C4-2B (cell line): ENCODE results near the gene ROS1.

ENCODE experiments used
- ZFX ChIP-seq: fragments of 450-650 bp; IDR thresholded peaks from 2 replicates; pipeline ENCODE4 v1.6.1; 2017
- TF ChIP-seq, protein P1 (sequence below): fragments of 450-650 bp; conservative IDR thresholded peaks from 2 replicates; pipeline ENCODE4 v1.5.1; 2017; ENCODE audit warnings: mild to moderate bottlenecking

DNA sequence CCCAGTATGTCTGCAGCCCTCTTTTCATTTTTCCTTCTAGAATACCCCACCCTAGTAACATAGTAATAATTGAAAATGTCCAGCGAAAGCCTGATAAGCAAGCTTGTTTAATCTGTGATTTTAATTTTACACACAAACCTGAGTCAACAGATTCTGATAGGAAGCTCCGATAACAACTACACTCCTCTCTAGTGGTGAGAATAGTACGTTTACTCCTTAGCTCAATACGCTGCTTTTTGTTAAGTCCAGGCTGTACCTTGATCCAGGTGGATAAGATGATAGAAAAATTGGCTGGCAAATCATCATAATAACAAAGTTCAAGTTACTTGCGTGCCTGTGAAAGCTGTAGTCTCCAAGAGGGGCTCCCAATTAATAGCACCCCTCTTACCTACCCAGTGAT is 31.3 kb upstream of the ROS1 start:
- TF ChIP-seq, protein P1, sequence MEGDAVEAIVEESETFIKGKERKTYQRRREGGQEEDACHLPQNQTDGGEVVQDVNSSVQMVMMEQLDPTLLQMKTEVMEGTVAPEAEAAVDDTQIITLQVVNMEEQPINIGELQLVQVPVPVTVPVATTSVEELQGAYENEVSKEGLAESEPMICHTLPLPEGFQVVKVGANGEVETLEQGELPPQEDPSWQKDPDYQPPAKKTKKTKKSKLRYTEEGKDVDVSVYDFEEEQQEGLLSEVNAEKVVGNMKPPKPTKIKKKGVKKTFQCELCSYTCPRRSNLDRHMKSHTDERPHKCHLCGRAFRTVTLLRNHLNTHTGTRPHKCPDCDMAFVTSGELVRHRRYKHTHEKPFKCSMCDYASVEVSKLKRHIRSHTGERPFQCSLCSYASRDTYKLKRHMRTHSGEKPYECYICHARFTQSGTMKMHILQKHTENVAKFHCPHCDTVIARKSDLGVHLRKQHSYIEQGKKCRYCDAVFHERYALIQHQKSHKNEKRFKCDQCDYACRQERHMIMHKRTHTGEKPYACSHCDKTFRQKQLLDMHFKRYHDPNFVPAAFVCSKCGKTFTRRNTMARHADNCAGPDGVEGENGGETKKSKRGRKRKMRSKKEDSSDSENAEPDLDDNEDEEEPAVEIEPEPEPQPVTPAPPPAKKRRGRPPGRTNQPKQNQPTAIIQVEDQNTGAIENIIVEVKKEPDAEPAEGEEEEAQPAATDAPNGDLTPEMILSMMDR, result no peak
- TF ChIP-seq ZFX, result no peak
